Stimulated activated CD8-positive, alpha-beta memory T cell treated with anti-CD3 and anti-CD28 coated beads, Interleukin-12 subunit alpha, Interleukin-12 subunit beta, amount 100 ng/mL, for 24 hours (primary cell): Measurements from ENCODE around the gene CHKB.

Experiments used
- DNase-seq: peaks from one replicate; pipeline ENCODE4 v3.0.0-alpha.2; 2020; ENCODE audit errors: extremely low read depth

Gene CHKB

GRCh38 chr22:50531546-50531961 is 51.1 kb downstream of the CHKB start:
- DNase-seq: no peak

- DNase-seq: peak; percentile 71
Measured at GRCh38 chr22:50530877-50531545, 51.6 kb downstream of the CHKB start.

- DNase-seq: no peak
Measured at GRCh38 chr22:50530580-50530876, 52.1 kb downstream of the CHKB start.

- no peak for DNase-seq
Measured at GRCh38 chr22:50529897-50530579, 52.6 kb downstream of the CHKB start, which contains the start of gene TYMP. TYMP (minus strand) TSS chr22:50530012; CDS start chr22:50529709, 303 bp downstream.

- no peak for DNase-seq
Measured at GRCh38 chr22:50529416-50529896, 53.2 kb downstream of the CHKB start.
